Measurements from ENCODE around the gene PIK3R2.

GRCh38 chr19:18174983-18175382, 22.0 kb downstream of the PIK3R2 start:
- no peak for TF ChIP-seq POLR2AphosphoS5 (IDR thresholded peaks at IDR 0.05)
- no peak for TF ChIP-seq CTCF (IDR thresholded peaks at IDR 0.05)
- TF ChIP-seq POLR2A (IDR thresholded peaks at IDR 0.05), result no peak

Measured in transverse colon (tissue), 4 donors.